Measurements from ENCODE around the gene TPT1.
"Not testable (repeated sequence)": the region's sequence is repeated elsewhere in the genome, so short reads cannot be mapped to it uniquely, and the experiment has no call there.

TPT1 gene

GRCh38 chr13:45341034-45341798 is at the start of gene TPT1:
Gene TPT1 (minus strand): TSS chr13:45341183. CDS start chr13:45341069, 114 bp downstream.
- peak; percentile 99 for DNase-seq (ENCODE audit: low read depth)

GRCh38 chr13:45390348-45390747 is 49.4 kb upstream of the TPT1 start:
- DNase-seq (ENCODE audit: low read depth): not testable (repeated sequence)

- DNase-seq (ENCODE audit: low read depth): no peak
These were observed 47.7 kb upstream of the TPT1 start for GRCh38 chr13:45388664-45389063.

- DNase-seq (ENCODE audit: low read depth): not testable (repeated sequence)
These were observed 46.1 kb upstream of the TPT1 start for GRCh38 chr13:45386892-45387575.

- no peak for DNase-seq (ENCODE audit: low read depth)
These were observed 45.0 kb upstream of the TPT1 start for GRCh38 chr13:45385907-45386553.

GRCh38 chr13:45385320-45385719 is 44.3 kb upstream of the TPT1 start:
- DNase-seq (ENCODE audit: low read depth): no peak

GRCh38 chr13:45384474-45385174 is 43.6 kb upstream of the TPT1 start:
- DNase-seq (ENCODE audit: low read depth): no peak

- not testable (repeated sequence) for DNase-seq (ENCODE audit: low read depth)
These were observed 41.8 kb upstream of the TPT1 start for GRCh38 chr13:45382739-45383138.

- no peak for DNase-seq (ENCODE audit: low read depth)
These were observed 40.2 kb upstream of the TPT1 start for GRCh38 chr13:45381196-45381595.

- not testable (repeated sequence) for DNase-seq (ENCODE audit: low read depth)
These were observed 39.7 kb upstream of the TPT1 start for GRCh38 chr13:45380708-45381107.

- not testable (repeated sequence) for DNase-seq (ENCODE audit: low read depth)
These were observed 38.5 kb upstream of the TPT1 start for GRCh38 chr13:45379516-45379915.

GRCh38 chr13:45378786-45379185 is 37.8 kb upstream of the TPT1 start:
- not testable (repeated sequence) for DNase-seq (ENCODE audit: low read depth)

GRCh38 chr13:45377314-45377713 is 36.3 kb upstream of the TPT1 start:
- not testable (repeated sequence) for DNase-seq (ENCODE audit: low read depth)

GRCh38 chr13:45376651-45377050 is 35.7 kb upstream of the TPT1 start:
- DNase-seq (ENCODE audit: low read depth): not testable (repeated sequence)

GRCh38 chr13:45374917-45375316 is 33.9 kb upstream of the TPT1 start:
- DNase-seq (ENCODE audit: low read depth): peak; percentile 42

GRCh38 chr13:45373162-45373547 is 32.2 kb upstream of the TPT1 start:
- no peak for DNase-seq (ENCODE audit: low read depth)

GRCh38 chr13:45372189-45373161 is 31.5 kb upstream of the TPT1 start:
- no peak for DNase-seq (ENCODE audit: low read depth)

- peak; percentile 76 for DNase-seq (ENCODE audit: low read depth)
These were observed 30.0 kb upstream of the TPT1 start for GRCh38 chr13:45370922-45371406.

GRCh38 chr13:45369116-45369515 is 28.1 kb upstream of the TPT1 start:
- DNase-seq (ENCODE audit: low read depth): no peak

- no peak for DNase-seq (ENCODE audit: low read depth)
These were observed 27.6 kb upstream of the TPT1 start for GRCh38 chr13:45368571-45368970.

- DNase-seq (ENCODE audit: low read depth): no peak
These were observed 27.0 kb upstream of the TPT1 start for GRCh38 chr13:45368005-45368404.

Measured in ELR (cell line).